SU-DHL-6 (cell line): ENCODE measurements around the gene ZNF469.

ENCODE experiments used
- H2AFZ ChIP-seq: fragments of 200-600 bp; sonication (generic); 2 replicates; pipeline ENCODE4 v1.6.1; 2014; ENCODE audit warnings: low read depth, mild to moderate bottlenecking, moderate library complexity, mixed read lengths, antibody characterized with exemption, low read length; ENCODE audit not compliant: severe bottlenecking
- H3F3A ChIP-seq: fragments of 200-600 bp; shearing (Covaris generic); 2 replicates; pipeline ENCODE4 v1.6.0; 2016; ENCODE audit warnings: antibody characterized with exemption, mild to moderate bottlenecking; ENCODE audit not compliant: insufficient read depth
- H3K27ac ChIP-seq: fragments of 200-600 bp; sonication (generic); 2 replicates; pipeline ENCODE4 v1.5.1; 2016; ENCODE audit warnings: low read depth, mild to moderate bottlenecking, low read length, moderate library complexity, mixed read lengths
- H3K27me3 ChIP-seq: fragments of 200-600 bp; sonication (generic), shearing (Covaris generic); 2 replicates; pipeline ENCODE4 v1.6.0; 2014; ENCODE audit warnings: mild to moderate bottlenecking, low read length
- H3K36me3 ChIP-seq: fragments of 200-600 bp; sonication (generic); 2 replicates; pipeline ENCODE4 v1.6.1; 2014; ENCODE audit warnings: mild to moderate bottlenecking, low read length, mixed read lengths
- H3K4me2 ChIP-seq: fragments of 300-600, 200-600 bp; shearing (Covaris generic), sonication (generic); 2 replicates; pipeline ENCODE4 v1.6.0; 2014; ENCODE audit warnings: low read length, low read depth, mild to moderate bottlenecking; ENCODE audit not compliant: poor library complexity, severe bottlenecking
- H3K4me3 ChIP-seq: fragments of 200-600 bp; sonication (generic); 2 replicates; pipeline ENCODE4 v1.5.1; 2014; ENCODE audit warnings: antibody characterized with exemption, low read length, mild to moderate bottlenecking, mixed read lengths; ENCODE audit not compliant: insufficient read depth, poor library complexity, severe bottlenecking
- H3K79me2 ChIP-seq: fragments of 200-600 bp; sonication (generic); 2 replicates; pipeline ENCODE4 v1.6.1; 2014; ENCODE audit warnings: mild to moderate bottlenecking, low read length, moderate library complexity; ENCODE audit not compliant: insufficient read depth
- H3K9ac ChIP-seq: fragments of 200-600 bp; sonication (generic); 2 replicates; pipeline ENCODE4 v1.7.0; 2014; ENCODE audit warnings: mild to moderate bottlenecking, low read length
- H3K9me2 ChIP-seq: fragments of 200-600 bp; sonication (generic); replicated peaks from 2 replicates; pipeline ENCODE4 v1.6.1; 2014; ENCODE audit warnings: low read length; ENCODE audit not compliant: insufficient read depth
- H3K9me3 ChIP-seq: fragments of 200-600 bp; sonication (generic); 2 replicates; pipeline ENCODE4 v1.6.1; 2014; ENCODE audit warnings: low read length, mixed read lengths; ENCODE audit not compliant: insufficient read depth
- H4K20me1 ChIP-seq: fragments of 200-600 bp; sonication (generic); 2 replicates; pipeline ENCODE4 v1.6.1; 2014; ENCODE audit warnings: low read depth, mild to moderate bottlenecking, antibody characterized with exemption, low read length, moderate library complexity, mixed read lengths
- EZH2phosphoT487 ChIP-seq: fragments of 200-600 bp; sonication (generic), shearing (Covaris generic); conservative IDR thresholded peaks from 2 replicates; pipeline ENCODE4 v1.6.1; 2018; ENCODE audit warnings: mild to moderate bottlenecking, antibody characterized with exemption, low read length, moderate library complexity, mixed read lengths
- TF ChIP-seq, protein P1 (sequence below): fragments of 200-600 bp; sonication (generic); IDR thresholded peaks from one replicate; pipeline ENCODE4 v1.5.1; 2017; ENCODE audit warnings: antibody characterized with exemption, mild to moderate bottlenecking, low read length, moderate library complexity; ENCODE audit not compliant: insufficient read depth, poor library complexity, severe bottlenecking

The ZNF469 gene

DNA sequence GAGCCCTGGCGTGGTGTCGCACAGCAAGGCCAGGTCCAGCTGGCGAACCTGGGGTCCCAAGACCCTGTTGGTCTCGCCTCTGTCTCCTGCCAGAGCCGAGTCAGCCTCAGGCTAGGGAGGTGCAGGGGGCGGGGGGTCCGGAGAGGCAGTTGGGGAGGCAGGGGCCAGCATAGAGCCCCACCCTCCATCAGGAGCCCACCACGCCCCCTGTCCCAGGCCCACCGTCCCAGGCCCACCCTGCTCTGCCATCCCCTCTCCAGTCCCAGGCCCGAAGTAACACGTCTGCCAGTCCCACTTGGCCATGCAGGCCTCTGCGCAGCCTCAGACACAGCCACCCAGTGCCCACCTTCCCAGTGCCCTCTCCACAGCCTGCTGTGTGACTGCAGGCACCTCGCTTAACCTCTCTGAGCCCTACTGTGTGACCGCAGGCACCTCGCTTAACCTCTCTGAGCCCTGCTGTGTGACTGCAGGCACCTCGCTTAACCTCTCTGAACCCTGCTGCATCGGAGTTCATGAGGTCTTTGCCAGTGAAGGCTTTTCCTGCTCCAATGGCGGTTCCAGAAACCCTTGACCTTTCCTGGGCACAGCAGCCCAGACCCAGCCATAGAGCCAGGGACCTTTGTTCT is 29.3 kb downstream of the ZNF469 start:
- Histone ChIP-seq H3K9me3 (no peaks in the 10 kb centered on the region), H3K4me3 (no peak overlapping the region), H2AFZ (no peak overlapping the region), H4K20me1 (no peaks in the 10 kb centered on the region), H3K36me3 (no peaks in the 10 kb centered on the region), H3K79me2 (no peaks in the 10 kb centered on the region), H3K27ac (no peak overlapping the region), H3F3A (no peaks in the 10 kb centered on the region), H3K9ac (no peak overlapping the region), H3K4me2 (no peak overlapping the region), H3K27me3 (no peaks in the 10 kb centered on the region), H3K9me2 (no peaks in the 10 kb centered on the region)
- TF ChIP-seq, protein P1, sequence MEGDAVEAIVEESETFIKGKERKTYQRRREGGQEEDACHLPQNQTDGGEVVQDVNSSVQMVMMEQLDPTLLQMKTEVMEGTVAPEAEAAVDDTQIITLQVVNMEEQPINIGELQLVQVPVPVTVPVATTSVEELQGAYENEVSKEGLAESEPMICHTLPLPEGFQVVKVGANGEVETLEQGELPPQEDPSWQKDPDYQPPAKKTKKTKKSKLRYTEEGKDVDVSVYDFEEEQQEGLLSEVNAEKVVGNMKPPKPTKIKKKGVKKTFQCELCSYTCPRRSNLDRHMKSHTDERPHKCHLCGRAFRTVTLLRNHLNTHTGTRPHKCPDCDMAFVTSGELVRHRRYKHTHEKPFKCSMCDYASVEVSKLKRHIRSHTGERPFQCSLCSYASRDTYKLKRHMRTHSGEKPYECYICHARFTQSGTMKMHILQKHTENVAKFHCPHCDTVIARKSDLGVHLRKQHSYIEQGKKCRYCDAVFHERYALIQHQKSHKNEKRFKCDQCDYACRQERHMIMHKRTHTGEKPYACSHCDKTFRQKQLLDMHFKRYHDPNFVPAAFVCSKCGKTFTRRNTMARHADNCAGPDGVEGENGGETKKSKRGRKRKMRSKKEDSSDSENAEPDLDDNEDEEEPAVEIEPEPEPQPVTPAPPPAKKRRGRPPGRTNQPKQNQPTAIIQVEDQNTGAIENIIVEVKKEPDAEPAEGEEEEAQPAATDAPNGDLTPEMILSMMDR = no peak
- TF ChIP-seq EZH2phosphoT487 = no peak

DNA sequence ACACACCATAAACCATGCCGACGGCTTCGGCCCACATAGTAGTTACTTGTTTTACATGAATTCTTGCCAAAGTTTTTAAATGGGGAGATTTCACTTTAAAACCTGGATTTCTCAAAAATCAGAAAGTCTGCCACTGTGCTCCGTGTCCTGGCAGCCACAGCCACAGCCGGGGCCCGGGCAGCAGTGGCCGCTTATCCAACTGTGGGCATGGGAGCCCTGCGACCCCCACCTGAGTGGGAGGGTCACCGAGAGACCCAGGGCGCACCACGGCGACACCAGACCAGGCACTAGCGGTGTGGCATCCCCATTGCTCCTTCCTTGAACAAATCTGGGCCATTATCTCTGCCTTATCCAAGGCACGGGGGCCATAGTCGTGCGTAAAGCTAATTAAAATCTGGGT is 30.0 kb downstream of the ZNF469 start:
- no peak for TF ChIP-seq EZH2phosphoT487
- TF ChIP-seq, protein P1 = no peak
- Histone ChIP-seq H3K4me3 (no peak overlapping the region), H3K36me3 (no peaks in the 10 kb centered on the region), H3K4me2 (no peak overlapping the region), H3K27me3 (no peaks in the 10 kb centered on the region), H3F3A (no peaks in the 10 kb centered on the region), H4K20me1 (no peaks in the 10 kb centered on the region), H3K9me2 (no peaks in the 10 kb centered on the region), H3K79me2 (no peaks in the 10 kb centered on the region), H3K9me3 (no peaks in the 10 kb centered on the region), H2AFZ (no peak overlapping the region), H3K9ac (no peak overlapping the region), H3K27ac (no peak overlapping the region)

DNA sequence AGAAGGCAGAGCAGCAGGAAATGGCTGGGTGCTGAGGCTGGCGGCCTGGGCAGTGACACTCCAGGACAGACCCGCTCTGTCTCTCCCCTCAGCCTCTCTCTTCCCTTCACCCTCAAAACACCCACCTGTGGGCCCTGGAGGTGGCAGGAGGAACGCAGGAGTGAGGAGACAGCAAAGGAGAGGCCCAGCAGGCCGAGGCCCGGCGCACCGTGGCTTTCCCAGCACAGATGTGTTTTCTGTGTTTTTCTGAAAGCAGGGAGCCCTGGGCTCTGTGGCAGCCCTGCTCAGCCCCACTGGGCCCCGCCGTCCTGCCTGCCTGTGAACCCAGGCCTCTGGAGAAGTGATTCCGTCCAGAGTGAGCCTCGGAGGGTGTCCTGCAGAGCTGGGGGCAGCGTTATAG is 30.5 kb downstream of the ZNF469 start:
- TF ChIP-seq, protein P1 = no peak
- no peak for TF ChIP-seq EZH2phosphoT487
- Histone ChIP-seq H3K36me3 (no peaks in the 10 kb centered on the region), H3K27ac (no peak overlapping the region), H4K20me1 (no peaks in the 10 kb centered on the region), H2AFZ (no peak overlapping the region), H3K9me2 (no peaks in the 10 kb centered on the region), H3F3A (no peaks in the 10 kb centered on the region), H3K4me3 (no peak overlapping the region), H3K9ac (no peak overlapping the region), H3K4me2 (no peak overlapping the region), H3K27me3 (no peaks in the 10 kb centered on the region), H3K79me2 (no peaks in the 10 kb centered on the region), H3K9me3 (no peaks in the 10 kb centered on the region)
